Central memory CD8-positive, alpha-beta T cell (primary cell): ENCODE measurements around the gene KLHL29.

Experiments used
- ATAC-seq: fragments of 150-1000 bp; cut with Tn5 transposase; replicated peaks from 2 replicates; pipeline ENCODE4 v1.10.0; 2022; ENCODE audit warnings: mild to moderate bottlenecking, moderate FRiP score, moderate number of reproducible peaks; ENCODE audit not compliant: poor library complexity, severe bottlenecking; ENCODE audit errors: extremely low read depth
- DNase-seq, 2 donors: peaks; one replicate each; pipeline ENCODE4 v3.0.0; 2021; ENCODE audit warnings: low spot score in 2 of 2
- H3K27ac Mint-ChIP-seq: one replicate; pipeline ENCODE4 v1.8.0; 2022; ENCODE audit warnings: low read depth, mild to moderate bottlenecking, moderate library complexity, mixed read lengths
- H3K27me3 Mint-ChIP-seq: one replicate; pipeline ENCODE4 v1.8.0; 2022; ENCODE audit warnings: mixed read lengths
- H3K36me3 Mint-ChIP-seq: one replicate; pipeline ENCODE4 v1.8.0; 2022; ENCODE audit warnings: mild to moderate bottlenecking, moderate library complexity, mixed read lengths; ENCODE audit not compliant: insufficient read depth
- H3K4me1 Mint-ChIP-seq: one replicate; pipeline ENCODE4 v1.8.0; 2022; ENCODE audit warnings: mixed read lengths
- H3K4me3 Mint-ChIP-seq: one replicate; pipeline ENCODE4 v1.8.0; 2022; ENCODE audit warnings: mild to moderate bottlenecking, moderate library complexity, mixed read lengths
- H3K9me3 Mint-ChIP-seq: one replicate; pipeline ENCODE4 v1.8.0; 2022; ENCODE audit warnings: mixed read lengths

KLHL29 gene

GRCh38 chr2:23635442-23636340 lies 250.7 kb downstream of the KLHL29 start:
- no peak overlapping the region for H3K27ac Mint-ChIP-seq
- no peak overlapping the region for H3K4me3 Mint-ChIP-seq
- H3K36me3 Mint-ChIP-seq = no peaks in the 10 kb centered on the region
- DNase-seq (no peak), ATAC-seq (no peak)
- H3K4me1 Mint-ChIP-seq = no peaks in the 10 kb centered on the region
- H3K9me3 Mint-ChIP-seq = no peaks in the 10 kb centered on the region
- H3K27me3 Mint-ChIP-seq = no peaks in the 10 kb centered on the region

- ATAC-seq = no peak
- Mint-ChIP-seq H3K36me3 (no peaks in the 10 kb centered on the region), H3K4me1 (no peaks in the 10 kb centered on the region)
Measured at GRCh38 chr2:23636426-23636825, 251.4 kb downstream of the KLHL29 start.

GRCh38 chr2:23637011-23637778 lies 252.2 kb downstream of the KLHL29 start:
- no peaks in the 10 kb centered on the region for H3K9me3 Mint-ChIP-seq
- H3K4me1 Mint-ChIP-seq = no peaks in the 10 kb centered on the region
- no peak overlapping the region for H3K27ac Mint-ChIP-seq
- DNase-seq (no peak), ATAC-seq (no peak)
- H3K36me3 Mint-ChIP-seq = no peaks in the 10 kb centered on the region
- H3K27me3 Mint-ChIP-seq = no peaks in the 10 kb centered on the region
- no peak overlapping the region for H3K4me3 Mint-ChIP-seq

More at GRCh38 chr2:23636426-23636825, 251.4 kb downstream of the KLHL29 start:
- H3K9me3 Mint-ChIP-seq = no peaks in the 10 kb centered on the region
- no peak overlapping the region for H3K4me3 Mint-ChIP-seq
- no peaks in the 10 kb centered on the region for H3K27me3 Mint-ChIP-seq
- no peak for DNase-seq
- H3K27ac Mint-ChIP-seq = no peak overlapping the region

GRCh38 chr2:23639406-23639982 lies 254.5 kb downstream of the KLHL29 start:
- no peaks in the 10 kb centered on the region for H3K36me3 Mint-ChIP-seq
- ATAC-seq (no peak), DNase-seq (no peak)
- no peaks in the 10 kb centered on the region for H3K4me1 Mint-ChIP-seq
- H3K9me3 Mint-ChIP-seq = no peaks in the 10 kb centered on the region
- H3K27me3 Mint-ChIP-seq = no peaks in the 10 kb centered on the region
- H3K27ac Mint-ChIP-seq = no peak overlapping the region
- H3K4me3 Mint-ChIP-seq = no peak overlapping the region

- Mint-ChIP-seq H3K27me3 (no peaks in the 10 kb centered on the region), H3K36me3 (no peaks in the 10 kb centered on the region), H3K4me1 (no peaks in the 10 kb centered on the region), H3K27ac (no peak overlapping the region), H3K9me3 (no peaks in the 10 kb centered on the region), H3K4me3 (no peak overlapping the region)
- no peak for ATAC-seq
- DNase-seq = no peak
Measured at GRCh38 chr2:23640711-23641110, 255.7 kb downstream of the KLHL29 start.

GRCh38 chr2:23642516-23642915 lies 257.5 kb downstream of the KLHL29 start:
- ATAC-seq (no peak), DNase-seq (no peak)
- Mint-ChIP-seq H3K36me3 (no peaks in the 10 kb centered on the region), H3K27ac (no peak overlapping the region), H3K4me1 (no peaks in the 10 kb centered on the region), H3K4me3 (no peak overlapping the region), H3K9me3 (no peaks in the 10 kb centered on the region), H3K27me3 (no peaks in the 10 kb centered on the region)

- Mint-ChIP-seq H3K27me3 (no peaks in the 10 kb centered on the region), H3K4me1 (no peaks in the 10 kb centered on the region), H3K27ac (no peak overlapping the region), H3K36me3 (no peaks in the 10 kb centered on the region), H3K9me3 (no peaks in the 10 kb centered on the region), H3K4me3 (no peak overlapping the region)
- DNase-seq (no peak), ATAC-seq (no peak)
Measured at GRCh38 chr2:23645230-23645808, 260.3 kb downstream of the KLHL29 start.

GRCh38 chr2:23647563-23647962 lies 262.6 kb downstream of the KLHL29 start:
- H3K9me3 Mint-ChIP-seq = no peaks in the 10 kb centered on the region
- no peak overlapping the region for H3K4me3 Mint-ChIP-seq

GRCh38 chr2:23649303-23649702 lies 264.3 kb downstream of the KLHL29 start:
- Mint-ChIP-seq H3K27ac (no peak overlapping the region), H3K9me3 (no peaks in the 10 kb centered on the region), H3K27me3 (no peaks in the 10 kb centered on the region), H3K36me3 (peaks cover 1% of the 10 kb centered on the region), H3K4me1 (no peaks in the 10 kb centered on the region), H3K4me3 (no peak overlapping the region)
- no peak for DNase-seq
- ATAC-seq = no peak

More at GRCh38 chr2:23647563-23647962, 262.6 kb downstream of the KLHL29 start:
- ATAC-seq (no peak), DNase-seq (no peak)
- Mint-ChIP-seq H3K4me1 (no peaks in the 10 kb centered on the region), H3K27me3 (no peaks in the 10 kb centered on the region), H3K27ac (no peak overlapping the region), H3K36me3 (peaks cover 1% of the 10 kb centered on the region)

- Mint-ChIP-seq H3K36me3 (peaks cover 1% of the 10 kb centered on the region), H3K27me3 (no peaks in the 10 kb centered on the region), H3K9me3 (no peaks in the 10 kb centered on the region), H3K27ac (no peak overlapping the region), H3K4me1 (no peaks in the 10 kb centered on the region), H3K4me3 (no peak overlapping the region)
- ATAC-seq = no peak
- no peak for DNase-seq
Measured at GRCh38 chr2:23649819-23650218, 264.8 kb downstream of the KLHL29 start.

- Mint-ChIP-seq H3K4me3 (no peak overlapping the region), H3K9me3 (no peaks in the 10 kb centered on the region), H3K4me1 (no peaks in the 10 kb centered on the region), H3K27me3 (peaks cover 9% of the 10 kb centered on the region), H3K36me3 (peaks cover 1% of the 10 kb centered on the region), H3K27ac (no peak overlapping the region)
- no peak for DNase-seq
- ATAC-seq = no peak
Measured at GRCh38 chr2:23651187-23652080, 266.5 kb downstream of the KLHL29 start.

- Mint-ChIP-seq H3K27me3 (peaks cover 11% of the 10 kb centered on the region), H3K4me1 (no peaks in the 10 kb centered on the region), H3K36me3 (peaks cover 1% of the 10 kb centered on the region), H3K9me3 (no peaks in the 10 kb centered on the region), H3K4me3 (no peak overlapping the region), H3K27ac (no peak overlapping the region)
- ATAC-seq = no peak
- DNase-seq = no peak
Measured at GRCh38 chr2:23653326-23653725, 268.3 kb downstream of the KLHL29 start.
